Astrocyte (in vitro differentiated cells and primary cell): ENCODE results near the gene TIMP2. TPM values are rescaled to one million over a fixed set of nuclear protein-coding genes. Genes with fewer than 3 reads are reported as not detected.
A peak's percentile ranks its signal among the peaks of the same experiment; 100 is the strongest.

Source experiments
- DNase-seq: peaks from one replicate; pipeline ENCODE4 v3.0.0-alpha.2; 2010; ENCODE audit warnings: low read depth
- FAIRE-seq: peaks from 2 replicates; lab custom pipeline; 2011; peaks lifted over from hg19 to GRCh38; lab: Jason Lieb, UNC
- H2AFZ ChIP-seq: 2 replicates; pipeline ENCODE4 v1.6.0; 2012; ENCODE audit warnings: low read depth, low read length, inconsistent platforms
- H3K27ac ChIP-seq: 2 replicates; pipeline ENCODE4 v1.5.1; 2011; ENCODE audit warnings: low read depth, low read length, inconsistent platforms
- H3K27me3 ChIP-seq: 2 replicates; pipeline ENCODE4 v1.6.0; 2011; ENCODE audit warnings: low read length, inconsistent platforms; ENCODE audit not compliant: insufficient read depth
- H3K36me3 ChIP-seq: 2 replicates; pipeline ENCODE4 v1.5.1; 2011; ENCODE audit warnings: low read length, inconsistent platforms; ENCODE audit not compliant: insufficient read depth
- H3K4me1 ChIP-seq: 2 replicates; pipeline ENCODE4 v1.5.1; 2011; ENCODE audit warnings: low read length, inconsistent platforms; ENCODE audit not compliant: insufficient read depth
- H3K4me2 ChIP-seq: 2 replicates; pipeline ENCODE4 v1.6.0; 2012; ENCODE audit warnings: low read length, inconsistent platforms
- H3K4me3 ChIP-seq: 2 replicates; pipeline ENCODE4 v1.5.1; 2011; ENCODE audit warnings: low read depth, mild to moderate bottlenecking, low read length, inconsistent platforms; ENCODE audit not compliant: insufficient read depth
- H3K79me2 ChIP-seq: 2 replicates; pipeline ENCODE4 v1.6.0; 2012; ENCODE audit warnings: mild to moderate bottlenecking, low read length, inconsistent platforms; ENCODE audit not compliant: insufficient read depth
- H3K9ac ChIP-seq: 2 replicates; pipeline ENCODE4 v1.6.0; 2012; ENCODE audit warnings: mild to moderate bottlenecking, low read length, inconsistent platforms
- H3K9me3 ChIP-seq: 2 replicates; pipeline ENCODE4 v1.5.1; 2012; ENCODE audit warnings: low read depth, mild to moderate bottlenecking, low read length, inconsistent platforms; ENCODE audit not compliant: insufficient read depth
- H4K20me1 ChIP-seq: 2 replicates; pipeline ENCODE4 v1.6.0; 2012; ENCODE audit warnings: low read length, inconsistent platforms; ENCODE audit not compliant: insufficient read depth
- H3K27ac Mint-ChIP-seq: one replicate; pipeline ENCODE4 v1.8.0; 2021; ENCODE audit warnings: mild to moderate bottlenecking, mixed read lengths; ENCODE audit not compliant: unreplicated experiment
- H3K27me3 Mint-ChIP-seq: one replicate; pipeline ENCODE4 v1.8.0; 2021; ENCODE audit warnings: low read depth, mixed read lengths; ENCODE audit not compliant: unreplicated experiment
- H3K36me3 Mint-ChIP-seq: one replicate; pipeline ENCODE4 v1.8.0; 2021; ENCODE audit warnings: low read depth, mixed read lengths; ENCODE audit not compliant: unreplicated experiment
- H3K4me1 Mint-ChIP-seq: one replicate; pipeline ENCODE4 v1.8.0; 2021; ENCODE audit warnings: low read depth, mixed read lengths; ENCODE audit not compliant: unreplicated experiment
- H3K4me3 Mint-ChIP-seq: one replicate; pipeline ENCODE4 v1.8.0; 2021; ENCODE audit warnings: mild to moderate bottlenecking, moderate library complexity, mixed read lengths; ENCODE audit not compliant: unreplicated experiment
- H3K9me3 Mint-ChIP-seq: one replicate; pipeline ENCODE4 v1.8.0; 2021; ENCODE audit warnings: mild to moderate bottlenecking, mixed read lengths; ENCODE audit not compliant: unreplicated experiment
- EZH2 ChIP-seq: IDR thresholded peaks from 2 replicates; pipeline ENCODE4 v1.6.1; 2012; ENCODE audit warnings: mild to moderate bottlenecking, low read length, inconsistent platforms; ENCODE audit not compliant: insufficient read depth
- total RNA-seq: library from RNA; stranded (reverse); gene quantifications from 2 replicates; pipeline ENCODE4 v1.2.1, GENCODE V29; 2021
- TF ChIP-seq, protein P1 (sequence below): IDR thresholded peaks from 2 replicates; pipeline ENCODE4 v1.5.1; 2011; ENCODE audit warnings: low read depth, mild to moderate bottlenecking, inconsistent platforms, low read length, moderate library complexity; ENCODE audit not compliant: insufficient read depth

The TIMP2 gene
- total RNA-seq, 1 donor from 2014 or later, result 184 TPM

GRCh38 chr17:78944956-78945355, 19.8 kb upstream of the TIMP2 start:
- Histone ChIP-seq H2AFZ (no peak overlapping the region), H3K27me3 (no peaks in the 10 kb centered on the region), H3K27ac (no peak overlapping the region), H3K79me2 (no peaks in the 10 kb centered on the region), H3K4me2 (no peak overlapping the region), H3K4me1 (peaks cover 15% of the 10 kb centered on the region), H3K9ac (no peak overlapping the region), H3K4me3 (no peak overlapping the region), H4K20me1 (no peaks in the 10 kb centered on the region), H3K36me3 (no peaks in the 10 kb centered on the region), H3K9me3 (peaks cover under 1% of the 10 kb centered on the region)
- FAIRE-seq, result no peak
- peaks cover 7% of the 10 kb centered on the region for H3K4me1 Mint-ChIP-seq
- no peaks in the 10 kb centered on the region for H3K36me3 Mint-ChIP-seq
- DNase-seq, result no peak
- H3K27me3 Mint-ChIP-seq, result peaks cover 11% of the 10 kb centered on the region
- no peak for TF ChIP-seq EZH2
- no peak overlapping the region for H3K4me3 Mint-ChIP-seq
- peak overlapping the region; percentile 12 for H3K27ac Mint-ChIP-seq
- peaks cover 1% of the 10 kb centered on the region for H3K9me3 Mint-ChIP-seq

DNA sequence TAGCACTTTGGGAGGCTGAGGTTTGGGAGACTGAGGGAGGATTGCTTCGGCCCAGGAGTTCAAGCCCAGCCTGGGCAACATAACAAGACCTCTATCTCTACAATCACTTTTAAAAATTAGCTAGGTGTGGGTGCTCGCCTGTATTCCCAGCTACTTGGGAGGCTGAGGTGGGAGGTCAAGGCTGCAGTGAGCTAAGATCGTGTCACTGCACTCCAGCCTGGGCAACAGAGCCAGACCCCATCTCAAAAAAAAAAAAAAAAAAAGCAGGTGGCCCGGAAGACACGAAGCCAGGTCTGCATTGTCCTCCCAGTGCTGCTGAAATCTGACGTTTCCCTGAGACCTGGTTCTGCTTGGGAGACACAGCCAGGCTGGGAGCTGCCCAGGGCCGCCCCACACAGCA, 18.8 kb upstream of the TIMP2 start:
- no peak overlapping the region for H2AFZ ChIP-seq
- H3K4me3 ChIP-seq, result no peak overlapping the region
- no peak overlapping the region for H3K27ac ChIP-seq
- no peak overlapping the region for H3K4me3 Mint-ChIP-seq
- H3K4me1 Mint-ChIP-seq, result peaks cover 11% of the 10 kb centered on the region
- no peaks in the 10 kb centered on the region for H4K20me1 ChIP-seq
- no peaks in the 10 kb centered on the region for H3K36me3 Mint-ChIP-seq
- no peaks in the 10 kb centered on the region for H3K79me2 ChIP-seq
- H3K9me3 Mint-ChIP-seq, result no peaks in the 10 kb centered on the region
- TF ChIP-seq EZH2, result no peak
- TF ChIP-seq, protein P1, sequence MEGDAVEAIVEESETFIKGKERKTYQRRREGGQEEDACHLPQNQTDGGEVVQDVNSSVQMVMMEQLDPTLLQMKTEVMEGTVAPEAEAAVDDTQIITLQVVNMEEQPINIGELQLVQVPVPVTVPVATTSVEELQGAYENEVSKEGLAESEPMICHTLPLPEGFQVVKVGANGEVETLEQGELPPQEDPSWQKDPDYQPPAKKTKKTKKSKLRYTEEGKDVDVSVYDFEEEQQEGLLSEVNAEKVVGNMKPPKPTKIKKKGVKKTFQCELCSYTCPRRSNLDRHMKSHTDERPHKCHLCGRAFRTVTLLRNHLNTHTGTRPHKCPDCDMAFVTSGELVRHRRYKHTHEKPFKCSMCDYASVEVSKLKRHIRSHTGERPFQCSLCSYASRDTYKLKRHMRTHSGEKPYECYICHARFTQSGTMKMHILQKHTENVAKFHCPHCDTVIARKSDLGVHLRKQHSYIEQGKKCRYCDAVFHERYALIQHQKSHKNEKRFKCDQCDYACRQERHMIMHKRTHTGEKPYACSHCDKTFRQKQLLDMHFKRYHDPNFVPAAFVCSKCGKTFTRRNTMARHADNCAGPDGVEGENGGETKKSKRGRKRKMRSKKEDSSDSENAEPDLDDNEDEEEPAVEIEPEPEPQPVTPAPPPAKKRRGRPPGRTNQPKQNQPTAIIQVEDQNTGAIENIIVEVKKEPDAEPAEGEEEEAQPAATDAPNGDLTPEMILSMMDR, result no peak
- no peak overlapping the region for H3K9ac ChIP-seq
- H3K36me3 ChIP-seq, result no peaks in the 10 kb centered on the region
- FAIRE-seq (no peak), DNase-seq (no peak)
- H3K4me2 ChIP-seq, result no peak overlapping the region
- H3K27ac Mint-ChIP-seq, result no peak overlapping the region
- peaks cover 23% of the 10 kb centered on the region for H3K4me1 ChIP-seq
- peaks cover 11% of the 10 kb centered on the region for H3K27me3 Mint-ChIP-seq
- no peaks in the 10 kb centered on the region for H3K9me3 ChIP-seq
- no peaks in the 10 kb centered on the region for H3K27me3 ChIP-seq

DNA sequence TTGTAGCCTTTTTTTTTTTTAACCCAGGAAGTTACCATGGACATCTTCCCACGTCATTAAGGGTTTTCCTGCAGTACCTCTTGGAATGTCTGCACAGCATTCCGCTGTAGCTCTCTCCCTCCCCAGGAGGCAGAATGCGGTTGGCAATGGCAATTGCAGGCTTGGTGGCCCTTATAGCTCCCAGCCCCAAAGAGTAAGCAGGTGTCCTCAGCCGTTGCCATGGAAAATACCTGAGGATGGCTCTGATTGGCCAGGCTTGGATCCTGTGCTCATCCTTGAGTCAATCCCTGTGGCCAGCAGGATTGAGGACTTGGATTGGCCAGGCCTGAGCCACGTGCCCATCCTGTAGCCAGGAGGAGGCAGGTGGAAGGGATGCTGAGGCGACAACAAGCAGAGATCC, 15.5 kb upstream of the TIMP2 start:
- Histone ChIP-seq H2AFZ (no peak overlapping the region), H3K79me2 (no peaks in the 10 kb centered on the region), H3K27ac (no peak overlapping the region), H4K20me1 (no peaks in the 10 kb centered on the region), H3K4me1 (peaks cover 29% of the 10 kb centered on the region), H3K36me3 (no peaks in the 10 kb centered on the region), H3K27me3 (no peaks in the 10 kb centered on the region), H3K4me3 (no peak overlapping the region), H3K9me3 (no peaks in the 10 kb centered on the region), H3K9ac (no peak overlapping the region), H3K4me2 (no peak overlapping the region)
- DNase-seq (peak; percentile 63), FAIRE-seq (no peak)
- Mint-ChIP-seq H3K4me1 (peaks cover 15% of the 10 kb centered on the region), H3K27ac (no peak overlapping the region), H3K9me3 (no peaks in the 10 kb centered on the region), H3K36me3 (no peaks in the 10 kb centered on the region), H3K27me3 (peaks cover 11% of the 10 kb centered on the region), H3K4me3 (no peak overlapping the region)
- TF ChIP-seq, protein P1, result no peak
- TF ChIP-seq EZH2, result no peak
